Heart left ventricle (tissue), 16 donors: ENCODE data around the gene HIP1. TPM values are rescaled to one million over a fixed set of nuclear protein-coding genes. Genes with fewer than 3 reads are reported as not detected.

Source experiments
- ATAC-seq, 4 donors: fragments of 200-7000 bp; cut with Tn5 transposase; one replicate each; pipeline ENCODE4 v1.9.1; 2020 to 2022; ENCODE audit warnings: moderate library complexity in 4 of 4, mild to moderate bottlenecking in 3 of 4, moderate number of reproducible peaks in 1 of 4
- DNase-seq, 5 donors: peaks; one replicate each; pipeline ENCODE4 v3.0.0-alpha.2; 2020
- H3K27ac ChIP-seq, 12 donors: fragments of 200-600 bp; sonication (generic) in 4 of 12; one replicate each; pipeline versions ENCODE4 v1.5.0 to v1.8.0; 2016 to 2022; ENCODE audit warnings: mild to moderate bottlenecking in 2 of 12
- H3K27me3 ChIP-seq, 9 donors: fragments of 200-600 bp; sonication (generic) in 2 of 9; one replicate each; pipeline versions ENCODE4 v1.5.1 to v1.8.0; 2016 to 2022; ENCODE audit warnings: mild to moderate bottlenecking in 3 of 9
- H3K36me3 ChIP-seq, 9 donors: fragments of 200-600 bp; sonication (generic) in 2 of 9; one replicate each; pipeline versions ENCODE4 v1.5.0 to v1.8.0; 2018 to 2022; ENCODE audit warnings: mild to moderate bottlenecking in 2 of 9
- H3K4me1 ChIP-seq, 12 donors: fragments of 200-600 bp; sonication (generic) in 4 of 12; one replicate each; pipeline versions ENCODE4 v1.5.0 to v1.8.0; 2016 to 2022; ENCODE audit warnings: mild to moderate bottlenecking in 3 of 12
- H3K4me3 ChIP-seq, 12 donors: fragments of 200-600 bp; sonication (generic) in 4 of 12; one replicate each; pipeline versions ENCODE4 v1.5.0 to v1.8.0; 2017 to 2022; ENCODE audit warnings: mild to moderate bottlenecking in 9 of 12, moderate library complexity in 4 of 12
- H3K9me3 ChIP-seq, 12 donors: fragments of 200-600 bp; sonication (generic) in 4 of 12; one replicate each; pipeline versions ENCODE4 v1.5.0 to v1.8.0; 2016 to 2022; ENCODE audit warnings: mild to moderate bottlenecking in 1 of 12
- POLR2A ChIP-seq, 2 donors: fragments of 450-650 bp; IDR thresholded peaks; one replicate each; pipeline ENCODE4 v1.6.1; 2017; ENCODE audit warnings: antibody characterized with exemption in 2 of 2, mild to moderate bottlenecking in 2 of 2, moderate library complexity in 2 of 2
- WGBS, 4 donors: extraction: QIAGEN DNeasy Blood & Tissue Kit in 2 of 4; methylation state at CpG; one replicate each; pipeline versions ENCODE4 v1.1.5 to v1.1.7; 2013 to 2018; 5-methylcytosine and 5-hydroxymethylcytosine counted together
- intact Hi-C, 10 donors: fragments of 100-400 bp; cut with DNase I; formaldehyde crosslinking; loops; one replicate each; pipeline versions ENCODE4 v1.11.1 to v1.14.2; 2022
- polyA plus RNA-seq, 2 donors: library from polyadenylated mRNA; stranded (reverse); fragments of 200-250 nt; gene quantifications; one replicate each; pipeline ENCODE4 v1.2.3, GENCODE V29; 2013
- total RNA-seq, 9 donors: library from RNA; depleted of rRNA in 2 of 9; stranded (reverse); fragments of >200 nt in 2 of 9; fragmentation: NEBNext Ultra II Directional in 3 of 9; extraction: Animal tissue kit (Norgen Biotek cat#: 25700) in 3 of 9; gene quantifications; one replicate each; pipeline versions ENCODE4 v1.1.0 to v1.2.4, GENCODE V29; 2016 to 2023
- TF ChIP-seq, protein P1 (sequence below), 12 donors: fragments of 200-600 bp; sonication (generic) in 4 of 12; IDR thresholded peaks; one replicate each; pipeline versions ENCODE4 v1.5.0 to v1.8.0; 2018 to 2022; ENCODE audit warnings: antibody characterized with exemption in 12 of 12, mild to moderate bottlenecking in 5 of 12
- donor health status: ischemic (EF 13 %, LVEDD 7.1; RV severe dilation, severe dysfunction).
- donor health status: healthy with polysubstance abuse.
- donor health status: DM: no; HTN: yes; CAD: no.
- donor health status: DM: no; HTN: no; CAD: no.
- donor health status: ischemic (EF 25% LVEDD 6.9; RV normal size, moderate dysfunction).
- donor health status: ischemic (EF 25% LVEDD 5.7; RV mildly dilated, moderate dysfunction).
- donor health status: healthy.
- donor health status: DM: yes; HTN: yes; CAD: no.
- donor health status: ischemic (EF 35%, LVEDD 5.7; RV mildly dilated, moderate dysfunction).
- donor health status: nonischemic (EF 11% LVEDD 7.7; RV severe dilation, severe dysfunction).
- donor health status: DM: yes; HTN: yes; CAD: no.
- donor health status: PGD.
- donor health status: ischemic (EF 29% LVEDD 5.4; RV normal size, mild dysfunction).
- donor health status: nonischemic (EF 23%, LVEDD 6.1; RV moderate dilation, normal function).

HIP1 gene
- total and polyA plus RNA-seq, 11 donors, result 5.9 to 36.4 (median 21.8) TPM

DNA sequence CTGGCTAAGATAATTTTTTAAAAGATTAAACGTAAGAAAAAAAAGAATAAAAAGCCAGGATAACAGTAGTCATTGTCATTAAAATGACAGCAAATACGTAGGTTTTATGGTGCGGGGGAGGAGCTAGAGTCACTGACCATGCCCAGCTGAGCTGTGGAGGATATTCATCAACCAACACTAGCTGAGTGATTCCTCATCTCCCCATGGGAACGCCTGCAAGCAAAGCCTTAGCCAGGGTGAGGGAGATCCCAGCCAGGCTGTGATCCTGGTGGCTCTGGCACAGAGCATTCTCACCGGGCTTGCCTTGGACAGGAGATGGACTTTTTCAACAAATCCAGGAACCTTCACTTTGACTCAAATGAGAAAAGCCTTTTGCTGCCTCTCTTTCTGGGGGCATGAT, 94.2 kb downstream of the HIP1 start:
- ATAC-seq, result peak in 2 of 4 donors; percentile 35 to 53
- Histone ChIP-seq H3K9me3 (peaks cover 0 to 7% (median 2%) of the 10 kb centered on the region in 12 donors), H3K4me1 (peaks cover 0 to 16% (median 7%) of the 10 kb centered on the region in 12 donors), H3K27ac (no peak overlapping the region), H3K27me3 (no peaks in the 10 kb centered on the region), H3K36me3 (peaks cover 0 to 5% (median 0%) of the 10 kb centered on the region in 9 donors), H3K4me3 (no peak overlapping the region)
- TF ChIP-seq, protein P1, sequence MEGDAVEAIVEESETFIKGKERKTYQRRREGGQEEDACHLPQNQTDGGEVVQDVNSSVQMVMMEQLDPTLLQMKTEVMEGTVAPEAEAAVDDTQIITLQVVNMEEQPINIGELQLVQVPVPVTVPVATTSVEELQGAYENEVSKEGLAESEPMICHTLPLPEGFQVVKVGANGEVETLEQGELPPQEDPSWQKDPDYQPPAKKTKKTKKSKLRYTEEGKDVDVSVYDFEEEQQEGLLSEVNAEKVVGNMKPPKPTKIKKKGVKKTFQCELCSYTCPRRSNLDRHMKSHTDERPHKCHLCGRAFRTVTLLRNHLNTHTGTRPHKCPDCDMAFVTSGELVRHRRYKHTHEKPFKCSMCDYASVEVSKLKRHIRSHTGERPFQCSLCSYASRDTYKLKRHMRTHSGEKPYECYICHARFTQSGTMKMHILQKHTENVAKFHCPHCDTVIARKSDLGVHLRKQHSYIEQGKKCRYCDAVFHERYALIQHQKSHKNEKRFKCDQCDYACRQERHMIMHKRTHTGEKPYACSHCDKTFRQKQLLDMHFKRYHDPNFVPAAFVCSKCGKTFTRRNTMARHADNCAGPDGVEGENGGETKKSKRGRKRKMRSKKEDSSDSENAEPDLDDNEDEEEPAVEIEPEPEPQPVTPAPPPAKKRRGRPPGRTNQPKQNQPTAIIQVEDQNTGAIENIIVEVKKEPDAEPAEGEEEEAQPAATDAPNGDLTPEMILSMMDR (IDR thresholded peaks at IDR 0.05), result no peak
- no peak for TF ChIP-seq POLR2A (IDR thresholded peaks at IDR 0.05)
- WGBS, 4 donors, result 82 to 90% (median 87%) methylated on average over 5 of the region's 5 CpGs
- intact Hi-C loops, result loop anchor here in 4 of 10 donors (5.0 to 10.0 kb wide), 4 partner anchors 77 to 107 kb away; no protein-coding TSS in a partner anchor
- DNase-seq, result no peak

DNA sequence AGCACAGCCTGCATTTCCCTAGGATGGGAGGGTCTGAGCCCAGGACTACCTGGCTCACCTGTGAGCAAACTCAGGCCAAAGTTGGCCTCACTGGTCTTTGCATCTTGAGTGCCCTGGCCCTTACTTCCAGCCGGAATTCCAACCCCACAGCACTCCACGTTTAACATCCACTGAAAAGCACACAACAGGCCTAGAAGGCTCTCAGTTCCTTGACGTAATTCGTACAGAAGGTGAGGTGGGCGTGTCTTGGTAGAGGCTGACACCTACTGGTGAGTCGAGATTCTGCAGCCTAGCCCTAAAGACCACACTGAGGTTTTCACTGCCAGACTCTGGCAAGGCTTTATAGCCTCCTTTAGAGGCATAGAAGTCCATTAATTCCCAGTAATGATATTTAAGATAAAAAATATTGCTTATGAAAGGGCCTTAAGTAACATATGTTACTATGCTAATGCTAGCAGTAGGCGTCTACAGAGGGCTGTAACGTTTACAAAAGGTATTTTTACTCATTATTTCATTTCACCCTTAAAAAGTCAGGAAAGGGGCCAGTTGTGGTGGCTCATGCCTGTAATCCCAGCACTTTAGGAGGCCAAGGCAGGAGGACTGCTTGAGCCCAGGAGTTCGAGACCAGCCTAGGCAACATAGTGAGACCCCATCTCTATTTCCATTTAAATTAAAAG, 95.8 kb downstream of the HIP1 start:
- intact Hi-C loops, result loop anchor here in 4 of 10 donors (5.0 to 10.0 kb wide), 4 partner anchors 76 to 106 kb away; no protein-coding TSS in a partner anchor
- ATAC-seq (peak in 2 of 4 donors; percentile 29 to 57), DNase-seq (peak in 1 of 5 donors; percentile 36)
- 65 to 74% (median 73%) methylated on average over 9 of the region's 9 CpGs for WGBS, 4 donors
- TF ChIP-seq, protein P1 (IDR thresholded peaks at IDR 0.05), result peak; percentile 38 to 80 (median 58)
- no peak for TF ChIP-seq POLR2A (IDR thresholded peaks at IDR 0.05)
- Histone ChIP-seq H3K36me3 (peaks cover 0 to 5% (median 0%) of the 10 kb centered on the region in 9 donors), H3K4me3 (no peak overlapping the region), H3K4me1 (peaks cover 0 to 20% (median 13%) of the 10 kb centered on the region in 12 donors), H3K27me3 (no peaks in the 10 kb centered on the region), H3K9me3 (peaks cover 0 to 7% (median 2%) of the 10 kb centered on the region in 12 donors), H3K27ac (no peak overlapping the region)

DNA sequence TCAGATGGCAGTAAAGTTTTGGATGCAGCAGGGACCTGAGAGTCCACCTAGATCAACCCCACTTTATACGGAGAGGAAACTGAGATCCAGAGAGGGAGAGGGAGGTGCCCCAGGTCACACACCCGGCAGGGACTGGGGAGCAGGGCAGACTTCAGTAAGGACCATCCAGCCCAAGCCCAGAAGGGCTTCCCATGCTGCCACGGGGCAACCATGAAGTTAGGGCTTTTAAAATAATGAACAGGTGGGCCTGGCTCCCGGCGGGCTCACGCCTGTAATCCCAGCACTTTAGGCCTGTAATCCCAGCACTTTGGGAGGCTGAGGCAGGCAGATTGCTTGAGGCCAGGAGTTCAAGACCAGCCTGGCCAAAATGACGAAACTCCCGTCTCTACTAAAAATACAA, 98.5 kb downstream of the HIP1 start:
- no peaks in the 10 kb centered on the region for H3K27me3 ChIP-seq
- H3K36me3 ChIP-seq, result no peaks in the 10 kb centered on the region
- H3K27ac ChIP-seq, result peak overlapping the region in 9 of 12 donors; percentile 42 to 88 (median 82)
- H3K4me1 ChIP-seq, result peaks cover 0 to 32% (median 14%) of the 10 kb centered on the region in 12 donors
- WGBS, 4 donors, result 60 to 79% (median 77%) methylated on average over 5 to 8 of the region's 8 CpGs
- DNase-seq, result no peak
- no peak for ATAC-seq
- intact Hi-C loops, result loop anchor here in 4 of 10 donors (5.0 to 10.0 kb wide), 4 partner anchors 73 to 107 kb away; no protein-coding TSS in a partner anchor
- TF ChIP-seq POLR2A (IDR thresholded peaks at IDR 0.05), result no peak
- TF ChIP-seq, protein P1 (IDR thresholded peaks at IDR 0.05), result no peak
- H3K4me3 ChIP-seq, result peak overlapping the region in 4 of 12 donors; percentile 68 to 91 (median 74)
- H3K9me3 ChIP-seq, result peaks cover 0 to 7% (median 2%) of the 10 kb centered on the region in 12 donors

DNA sequence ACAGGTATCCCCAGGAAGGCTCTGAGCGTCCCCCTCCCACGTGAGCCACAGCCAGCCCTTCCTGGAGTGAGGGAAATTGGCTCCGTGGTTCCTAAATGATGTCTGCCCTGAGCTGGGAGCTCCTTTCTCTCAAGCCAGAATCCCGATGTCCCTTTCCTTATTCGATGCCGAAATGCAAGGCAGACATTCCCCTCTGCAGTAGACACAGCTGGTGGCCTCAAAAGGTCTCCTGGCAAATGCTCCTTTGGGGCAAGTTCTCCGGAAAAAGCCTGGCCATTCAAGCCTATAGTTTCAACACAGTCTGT, 98.9 kb downstream of the HIP1 start:
- peaks cover 0 to 7% (median 2%) of the 10 kb centered on the region in 12 donors for H3K9me3 ChIP-seq
- peaks cover 0 to 32% (median 14%) of the 10 kb centered on the region in 12 donors for H3K4me1 ChIP-seq
- ATAC-seq (peak in 1 of 4 donors; percentile 8), DNase-seq (no peak)
- TF ChIP-seq POLR2A (IDR thresholded peaks at IDR 0.05), result no peak
- TF ChIP-seq, protein P1 (IDR thresholded peaks at IDR 0.05), result no peak
- H3K36me3 ChIP-seq, result no peaks in the 10 kb centered on the region
- 8 to 19% (median 9%) methylated on average over 3 to 7 of the region's 7 CpGs for whole genome bisulfite sequencing, 4 donors
- peak overlapping the region; percentile 59 to 91 (median 74) for H3K4me3 ChIP-seq
- intact Hi-C loops, result loop anchor here in 5 of 10 donors (5.0 to 10.0 kb wide), 6 partner anchors 55 to 107 kb away; partner anchors contain the start of gene HIP1 (in 1 of the 5)
- peak overlapping the region in 11 of 12 donors; percentile 26 to 88 (median 78) for H3K27ac ChIP-seq
- no peaks in the 10 kb centered on the region for H3K27me3 ChIP-seq
